IPS-NIHi11 (cell line): Measurements from ENCODE around the gene MOSPD3.
A peak's percentile ranks its signal among the peaks of the same experiment; 100 is the strongest.

Experiments
- DNase-seq: peaks from one replicate; pipeline ENCODE4 v3.0.0; 2012; ENCODE audit warnings: mixed read lengths, low spot score

Gene MOSPD3

DNA sequence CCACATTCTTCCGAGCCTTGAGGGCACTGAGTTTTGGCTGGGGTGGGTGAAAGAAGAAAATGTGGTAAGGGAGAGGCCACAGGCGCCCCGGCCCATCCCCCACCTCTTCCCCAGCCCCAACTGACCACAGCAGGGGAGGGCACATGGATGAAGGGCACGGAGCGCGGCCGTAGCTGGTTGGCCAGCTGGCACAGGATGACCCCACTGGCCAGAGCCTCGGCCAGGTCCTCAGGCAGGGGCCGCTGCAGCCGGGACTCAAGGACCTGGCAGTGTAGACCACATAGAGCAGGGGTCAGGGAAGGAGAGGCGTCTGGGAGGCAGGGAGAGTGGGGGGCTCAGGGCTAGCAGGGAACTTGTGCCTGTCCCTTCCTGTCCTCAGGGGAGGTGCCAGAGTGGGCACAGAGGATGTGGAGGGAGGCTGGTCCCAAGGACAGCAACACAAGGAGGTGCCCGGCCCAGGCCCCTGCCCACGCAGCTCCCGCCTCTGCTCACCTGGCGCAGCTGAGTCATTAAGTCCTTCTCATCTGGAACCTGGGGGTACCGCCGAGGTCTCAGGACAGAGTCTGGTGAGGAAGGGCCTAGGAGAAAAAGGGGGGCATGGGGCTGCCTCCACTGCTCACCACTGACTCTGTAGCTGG lies 36.5 kb upstream of the MOSPD3 start:
- no peak for DNase-seq

GRCh38 chr7:100576384-100576993 lies 35.9 kb upstream of the MOSPD3 start:
- no peak for DNase-seq

GRCh38 chr7:100577103-100577502 lies 35.2 kb upstream of the MOSPD3 start:
- no peak for DNase-seq

- DNase-seq, result no peak
Observed at GRCh38 chr7:100577507-100577906, 34.8 kb upstream of the MOSPD3 start.

GRCh38 chr7:100578246-100579183 lies 33.8 kb upstream of the MOSPD3 start:
- no peak for DNase-seq

GRCh38 chr7:100580466-100581283 lies 31.7 kb upstream of the MOSPD3 start:
- DNase-seq, result no peak

DNA sequence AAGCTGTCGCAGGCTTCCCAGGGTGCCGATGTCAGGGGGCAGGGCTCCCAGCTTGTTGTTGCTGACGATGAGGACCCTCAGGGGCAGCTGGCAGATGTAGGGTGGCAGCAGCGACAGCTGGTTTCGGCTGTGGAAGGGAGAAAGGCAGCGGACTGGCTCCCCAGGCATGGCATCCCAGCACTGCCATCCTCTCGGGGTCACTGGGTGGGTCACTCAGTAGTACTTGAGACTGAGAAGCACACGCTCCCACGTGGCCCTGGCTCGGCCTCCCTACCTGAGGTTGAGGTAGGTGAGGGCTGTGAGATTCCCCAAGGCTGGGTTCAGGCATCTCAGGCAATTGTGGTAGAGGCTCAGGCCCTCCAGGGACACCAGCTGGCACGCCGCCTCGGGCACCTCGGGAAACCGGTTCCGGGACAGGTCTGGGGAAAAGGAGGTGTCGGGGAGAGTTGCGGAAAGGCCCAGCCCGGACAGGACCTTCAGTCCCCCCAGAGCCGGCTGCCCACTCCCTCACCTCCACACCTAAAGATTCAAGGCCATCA lies 30.2 kb upstream of the MOSPD3 start:
- DNase-seq, result no peak

DNA sequence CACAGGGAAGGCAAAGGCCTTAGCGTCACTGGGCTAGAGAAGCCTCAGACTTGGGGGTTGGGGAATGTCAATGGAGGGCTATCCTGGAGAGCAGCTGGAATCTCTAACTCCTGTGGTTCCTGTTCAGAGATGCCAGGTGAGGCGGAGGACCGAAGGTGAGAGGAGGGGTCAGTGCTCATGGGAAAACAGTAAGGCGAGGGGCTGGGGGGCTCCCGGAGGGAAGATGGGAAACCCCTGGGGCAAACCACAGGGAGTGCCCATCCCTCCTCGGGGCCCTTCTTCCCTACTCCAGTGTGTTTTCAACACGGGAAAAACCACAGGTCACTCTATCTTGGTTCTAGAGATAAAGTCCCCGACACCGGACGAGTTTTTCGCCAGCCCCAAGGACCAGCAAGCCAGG lies 29.7 kb upstream of the MOSPD3 start:
- DNase-seq, result no peak

- no peak for DNase-seq
Observed at GRCh38 chr7:100583132-100584053, 28.9 kb upstream of the MOSPD3 start.

DNA sequence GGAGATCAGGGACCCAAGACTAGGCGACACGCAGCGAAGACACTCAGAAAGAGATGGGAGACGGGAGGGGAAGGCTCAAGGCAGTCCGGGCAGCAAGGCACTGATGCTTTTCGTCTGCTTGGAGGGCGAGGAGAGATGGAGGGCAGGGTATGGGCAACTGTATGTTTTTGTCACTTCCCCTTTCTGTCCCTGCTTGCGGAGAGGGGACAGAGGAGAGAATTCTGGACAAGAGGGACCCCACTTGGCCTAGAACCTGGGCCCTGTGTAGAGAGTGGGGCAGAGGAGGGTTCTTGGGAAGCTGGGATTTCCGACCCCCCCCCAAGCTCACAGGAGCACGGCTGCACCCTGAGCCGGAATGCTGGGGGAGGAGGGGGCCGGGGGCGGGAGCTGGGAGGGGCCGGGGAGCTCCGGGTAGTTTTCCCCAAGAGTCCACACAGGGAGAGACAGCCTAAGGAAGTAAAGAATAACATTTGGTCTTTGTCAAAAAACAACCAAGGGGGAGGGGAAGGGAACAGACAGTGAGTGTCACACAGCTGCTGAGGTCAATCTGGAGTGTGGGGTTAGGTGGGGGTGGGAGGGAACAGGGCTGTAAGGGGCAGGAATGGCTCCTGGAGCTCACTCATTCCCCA lies 28.2 kb upstream of the MOSPD3 start:
- DNase-seq, result no peak

DNA sequence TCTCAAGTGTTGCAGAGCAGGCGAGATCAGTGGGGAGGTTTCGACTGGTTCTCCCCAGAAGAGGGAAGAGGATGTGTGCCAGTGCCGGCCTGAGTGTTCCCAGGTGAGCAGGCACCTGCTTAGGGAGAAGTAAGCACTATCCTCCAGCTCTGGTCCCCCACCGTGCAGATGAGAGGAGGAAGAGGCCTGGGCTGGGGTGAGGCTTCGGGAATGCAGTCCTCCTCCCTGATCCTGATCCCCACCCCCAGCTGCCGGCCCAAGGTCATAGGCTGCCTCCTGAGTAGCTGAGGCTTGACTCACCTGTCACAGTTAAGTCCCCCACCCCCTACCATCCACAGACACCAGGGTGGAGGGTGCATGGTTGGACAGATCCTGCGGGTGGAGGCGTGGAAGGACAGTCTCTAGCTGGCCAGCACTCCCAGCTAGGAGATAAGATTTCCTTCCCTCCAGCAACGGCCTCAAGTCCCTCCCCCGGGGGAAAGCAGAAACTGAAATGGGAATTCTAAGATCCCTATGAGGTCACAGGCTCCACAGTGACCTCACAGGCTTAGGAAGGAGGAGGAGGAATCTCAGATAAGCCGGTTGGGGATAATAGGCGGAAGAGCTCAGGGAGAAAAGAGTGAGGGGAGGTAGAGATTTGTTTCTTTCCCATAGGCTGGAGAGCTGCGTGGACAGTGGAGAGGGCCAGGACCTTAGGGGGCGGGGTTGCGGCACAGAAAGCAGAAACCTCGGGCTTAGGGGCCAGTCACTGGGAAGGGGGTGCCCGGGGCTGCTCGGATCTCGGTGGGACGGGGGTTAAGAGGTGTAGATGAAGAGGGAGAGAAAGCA lies 27.4 kb upstream of the MOSPD3 start:
- DNase-seq, result peak; percentile 69

DNA sequence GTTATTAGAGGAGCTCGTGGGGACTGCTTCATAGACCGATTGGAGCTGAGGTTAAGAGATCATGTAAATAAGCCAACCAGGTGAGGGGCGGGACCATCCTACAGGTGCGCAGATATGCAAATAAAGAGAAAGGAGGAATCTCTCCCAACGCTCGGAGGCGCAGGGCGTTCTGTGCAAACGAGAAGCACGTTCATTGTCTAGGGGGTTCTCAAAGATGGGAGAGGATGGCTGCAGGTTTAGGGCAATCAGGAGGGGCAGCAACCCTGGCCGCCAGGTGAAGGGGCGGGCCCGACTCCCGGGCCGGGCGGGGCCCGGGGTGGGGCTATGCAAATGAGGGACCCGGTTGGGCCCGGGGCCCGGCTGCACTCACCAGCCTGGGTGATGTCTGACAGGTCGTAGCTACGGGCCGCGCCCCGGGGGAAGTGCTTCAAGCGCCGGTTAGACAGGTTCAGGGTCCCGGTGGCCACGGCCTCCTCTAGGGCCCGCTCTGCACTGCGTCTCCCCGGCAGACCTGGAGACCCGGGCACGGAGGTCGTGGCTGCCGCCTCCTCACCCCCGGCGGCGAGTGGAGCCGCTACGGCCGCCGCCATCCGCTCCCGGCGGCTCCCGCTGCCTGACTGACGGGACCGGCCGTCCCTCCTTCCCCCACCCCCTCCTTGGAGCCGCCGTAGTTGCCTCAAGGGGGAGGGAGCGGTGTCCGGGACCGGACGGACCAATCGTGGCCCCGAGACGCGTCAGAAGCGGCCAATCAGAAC lies 26.7 kb upstream of the MOSPD3 start, which contains the start of gene LRCH4:
TSS of gene LRCH4 (minus strand) at position 619 of the 755 bp plus-strand sequence. CDS start at position 590, 29 bp downstream.
- DNase-seq, result peak; percentile 83

GRCh38 chr7:100586266-100587025 lies 25.9 kb upstream of the MOSPD3 start, which contains the start of gene FBXO24:
Gene FBXO24, plus strand, starts transcription at chr7:100586328. Its CDS starts 298 bp downstream, at chr7:100586626.
- DNase-seq, result peak; percentile 96

GRCh38 chr7:100588438-100588837 lies 23.9 kb upstream of the MOSPD3 start:
- DNase-seq, result no peak

- no peak for DNase-seq
Observed at GRCh38 chr7:100589341-100589947, 22.9 kb upstream of the MOSPD3 start.

GRCh38 chr7:100590077-100590737 lies 22.1 kb upstream of the MOSPD3 start:
- DNase-seq, result no peak
